Activated CD4-positive, alpha-beta T cell treated with anti-CD3 and anti-CD28 coated beads, Interleukin-2, amount 10 ng/mL, durations not matched to agents 24 days and 14 days (primary cell): ENCODE results near the gene SLC39A11. TPM values are rescaled to one million over a fixed set of nuclear protein-coding genes. Genes with fewer than 3 reads are reported as not detected.
"Not testable (repeated sequence)": the region's sequence is repeated elsewhere in the genome, so short reads cannot be mapped to it uniquely, and the experiment has no call there.

Source experiments
- DNase-seq: peaks from one replicate; pipeline ENCODE4 v3.0.0; 2022
- H3K27ac Mint-ChIP-seq: one replicate; pipeline ENCODE4 v1.8.0; 2022; ENCODE audit warnings: mild to moderate bottlenecking, mixed read lengths
- H3K27me3 Mint-ChIP-seq: one replicate; pipeline ENCODE4 v1.8.0; 2022; ENCODE audit warnings: mixed read lengths
- H3K36me3 Mint-ChIP-seq: one replicate; pipeline ENCODE4 v1.8.0; 2022; ENCODE audit warnings: low read depth, mild to moderate bottlenecking, mixed read lengths
- H3K4me1 Mint-ChIP-seq: one replicate; pipeline ENCODE4 v1.8.0; 2021; ENCODE audit warnings: mixed read lengths
- H3K4me3 Mint-ChIP-seq: one replicate; pipeline ENCODE4 v1.8.0; 2022; ENCODE audit warnings: mild to moderate bottlenecking, moderate library complexity, mixed read lengths
- H3K9me3 Mint-ChIP-seq: one replicate; pipeline ENCODE4 v1.8.0; 2021; ENCODE audit warnings: mixed read lengths
- intact Hi-C: fragments of 100-400 bp; cut with micrococcal nuclease; formaldehyde crosslinking; loops from one replicate; pipeline ENCODE4 v1.15.1; 2023
- total RNA-seq: library from RNA; stranded (reverse); gene quantifications from 2 replicates; pipeline ENCODE4 v1.2.3, GENCODE V29; 2022

The SLC39A11 gene
- total RNA-seq, 1 donor from 2014 or later, result 24.6 TPM

GRCh38 chr17:72651988-72652387 lies 440.5 kb downstream of the SLC39A11 start:
- Mint-ChIP-seq H3K9me3 (no peaks in the 10 kb centered on the region), H3K36me3 (no peaks in the 10 kb centered on the region), H3K27ac (no peak overlapping the region), H3K4me3 (no peak overlapping the region), H3K4me1 (no peaks in the 10 kb centered on the region), H3K27me3 (no peaks in the 10 kb centered on the region)
- intact Hi-C loops, result no loop called here
- DNase-seq, result no peak

DNA sequence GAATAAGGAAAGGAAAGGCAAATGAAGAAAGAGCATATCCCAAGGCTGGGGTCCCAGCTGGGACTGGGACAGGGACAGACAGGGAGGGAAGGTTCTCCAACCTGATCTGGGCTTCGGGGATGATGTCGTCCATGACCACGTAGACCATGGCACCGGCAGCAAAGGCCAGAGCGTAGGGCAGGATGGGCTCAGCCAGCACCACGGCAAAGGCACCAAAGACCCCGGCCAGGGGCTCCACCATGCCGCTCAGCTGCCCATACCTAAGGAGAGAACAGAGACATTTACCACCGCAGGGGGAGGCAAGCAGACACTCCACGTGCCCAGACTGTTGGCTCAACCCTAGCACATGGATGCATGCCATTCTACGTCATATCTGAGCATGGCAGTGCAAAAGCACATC lies 443.8 kb downstream of the SLC39A11 start:
- Mint-ChIP-seq H3K4me1 (no peaks in the 10 kb centered on the region), H3K27me3 (no peaks in the 10 kb centered on the region), H3K9me3 (no peaks in the 10 kb centered on the region), H3K4me3 (no peak overlapping the region), H3K36me3 (no peaks in the 10 kb centered on the region), H3K27ac (no peak overlapping the region)
- intact Hi-C loops, result no loop called here
- DNase-seq, result no peak

- Mint-ChIP-seq H3K27ac (no peak overlapping the region), H3K9me3 (no peaks in the 10 kb centered on the region)
- intact Hi-C loops, result no loop called here
Measured at GRCh38 chr17:72646176-72646575, 446.3 kb downstream of the SLC39A11 start.

DNA sequence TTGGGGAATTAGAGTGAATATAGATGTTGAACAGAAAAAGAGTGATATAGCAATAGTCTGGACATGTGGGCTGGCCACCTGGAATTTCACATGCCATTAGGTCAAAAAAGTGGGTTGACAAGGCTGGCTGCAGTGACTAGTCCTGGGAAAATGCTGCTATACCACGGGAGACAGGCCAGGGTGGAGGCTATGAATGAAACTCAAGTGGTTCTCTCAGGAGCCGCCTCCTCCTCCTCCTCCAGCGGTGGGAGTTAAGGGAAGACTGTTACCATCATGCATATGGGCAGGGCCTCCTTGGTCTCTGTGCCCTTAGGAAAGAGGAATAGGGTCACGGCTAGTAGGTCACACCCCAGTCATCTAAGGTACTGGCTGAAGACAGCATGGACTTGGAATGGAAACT lies 448.0 kb downstream of the SLC39A11 start:
- Mint-ChIP-seq H3K4me1 (no peaks in the 10 kb centered on the region), H3K36me3 (peaks cover 1% of the 10 kb centered on the region), H3K27me3 (peaks cover 5% of the 10 kb centered on the region), H3K4me3 (no peak overlapping the region), H3K9me3 (no peaks in the 10 kb centered on the region), H3K27ac (no peak overlapping the region)
- intact Hi-C loops, result no loop called here
- DNase-seq, result no peak

More at GRCh38 chr17:72646176-72646575, 446.3 kb downstream of the SLC39A11 start:
- Mint-ChIP-seq H3K4me3 (no peak overlapping the region), H3K27me3 (no peaks in the 10 kb centered on the region), H3K36me3 (peaks cover 1% of the 10 kb centered on the region), H3K4me1 (no peaks in the 10 kb centered on the region)
- DNase-seq, result no peak

DNA sequence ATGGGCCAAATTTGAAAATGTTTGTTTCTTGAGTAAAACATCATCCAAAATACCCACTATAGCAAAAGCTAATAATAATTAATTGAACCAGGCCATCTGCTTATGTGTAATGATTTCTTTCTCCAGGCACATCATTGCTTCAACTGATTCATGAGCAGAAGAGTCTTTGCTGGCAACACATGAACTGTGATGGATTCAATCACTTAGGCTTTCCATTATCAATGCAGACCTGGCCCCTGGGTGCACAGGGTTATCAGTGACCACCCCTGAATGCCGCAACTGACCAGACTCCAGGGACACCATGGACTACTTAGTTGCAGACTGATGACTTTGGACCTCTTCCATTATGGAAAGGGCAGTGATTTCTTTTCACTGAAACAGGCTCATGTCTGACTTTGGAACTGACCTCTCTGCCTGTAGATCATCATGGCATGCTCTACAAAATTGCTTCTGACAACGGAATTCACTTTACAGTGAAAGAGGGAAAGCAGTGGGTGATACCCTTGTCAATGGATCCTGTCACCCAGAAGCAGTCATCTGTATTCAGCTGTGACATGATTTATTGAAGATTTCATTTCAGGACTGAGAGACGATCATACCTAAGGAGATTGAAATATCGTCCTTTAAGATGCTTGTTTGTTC lies 448.8 kb downstream of the SLC39A11 start:
- intact Hi-C loops, result no loop called here
- peaks cover 1% of the 10 kb centered on the region for H3K36me3 Mint-ChIP-seq
- no peak overlapping the region for H3K4me3 Mint-ChIP-seq
- H3K4me1 Mint-ChIP-seq, result no peaks in the 10 kb centered on the region
- no peaks in the 10 kb centered on the region for H3K9me3 Mint-ChIP-seq
- H3K27ac Mint-ChIP-seq, result no peak overlapping the region
- no peak for DNase-seq
- H3K27me3 Mint-ChIP-seq, result peaks cover 8% of the 10 kb centered on the region

DNA sequence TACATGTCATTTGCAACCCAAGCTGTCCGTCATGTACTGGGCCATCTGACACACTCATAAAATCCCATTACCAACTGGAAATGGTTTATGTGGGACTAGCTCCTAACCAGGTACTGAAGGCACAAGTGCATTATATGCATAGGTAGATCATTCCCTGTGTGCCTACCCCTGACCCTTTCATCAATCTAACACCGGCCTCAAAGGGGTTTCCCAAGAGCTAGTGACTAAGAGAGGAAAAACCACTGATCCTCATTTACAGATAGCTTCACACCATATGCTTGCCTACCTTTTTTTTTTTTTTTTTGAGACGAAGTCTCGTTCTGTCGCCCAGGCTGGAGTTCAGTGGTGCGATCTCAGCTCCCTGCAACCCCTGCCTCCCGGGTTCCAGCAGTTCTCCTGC lies 449.8 kb downstream of the SLC39A11 start:
- peaks cover 11% of the 10 kb centered on the region for H3K27me3 Mint-ChIP-seq

GRCh38 chr17:72640415-72641165 lies 451.9 kb downstream of the SLC39A11 start:
- intact Hi-C loops, result no loop called here
- Mint-ChIP-seq H3K4me3 (no peak overlapping the region), H3K4me1 (no peaks in the 10 kb centered on the region), H3K36me3 (peaks cover 1% of the 10 kb centered on the region), H3K9me3 (no peaks in the 10 kb centered on the region), H3K27me3 (peaks cover 14% of the 10 kb centered on the region), H3K27ac (no peak overlapping the region)
- no peak for DNase-seq

More for the DNA sequence above, 449.8 kb downstream of the SLC39A11 start:
- Mint-ChIP-seq H3K9me3 (no peaks in the 10 kb centered on the region), H3K36me3 (peaks cover 1% of the 10 kb centered on the region), H3K4me3 (no peak overlapping the region), H3K4me1 (no peaks in the 10 kb centered on the region), H3K27ac (no peak overlapping the region)
- intact Hi-C loops, result no loop called here
- no peak for DNase-seq

GRCh38 chr17:72639711-72640110 lies 452.8 kb downstream of the SLC39A11 start:
- intact Hi-C loops, result no loop called here
- Mint-ChIP-seq H3K27me3 (peaks cover 14% of the 10 kb centered on the region), H3K36me3 (peaks cover 1% of the 10 kb centered on the region), H3K9me3 (no peaks in the 10 kb centered on the region), H3K27ac (no peak overlapping the region), H3K4me1 (peaks cover 6% of the 10 kb centered on the region), H3K4me3 (no peak overlapping the region)
- no peak for DNase-seq

- intact Hi-C loops, H3K4me3 Mint-ChIP-seq, H3K36me3 Mint-ChIP-seq, H3K27ac Mint-ChIP-seq, H3K9me3 Mint-ChIP-seq, DNase-seq: not testable (repeated sequence)
- Mint-ChIP-seq H3K4me1 (peaks cover 10% of the 10 kb centered on the region), H3K27me3 (peaks cover 14% of the 10 kb centered on the region)
Measured at GRCh38 chr17:72638932-72639331, 453.6 kb downstream of the SLC39A11 start.

DNA sequence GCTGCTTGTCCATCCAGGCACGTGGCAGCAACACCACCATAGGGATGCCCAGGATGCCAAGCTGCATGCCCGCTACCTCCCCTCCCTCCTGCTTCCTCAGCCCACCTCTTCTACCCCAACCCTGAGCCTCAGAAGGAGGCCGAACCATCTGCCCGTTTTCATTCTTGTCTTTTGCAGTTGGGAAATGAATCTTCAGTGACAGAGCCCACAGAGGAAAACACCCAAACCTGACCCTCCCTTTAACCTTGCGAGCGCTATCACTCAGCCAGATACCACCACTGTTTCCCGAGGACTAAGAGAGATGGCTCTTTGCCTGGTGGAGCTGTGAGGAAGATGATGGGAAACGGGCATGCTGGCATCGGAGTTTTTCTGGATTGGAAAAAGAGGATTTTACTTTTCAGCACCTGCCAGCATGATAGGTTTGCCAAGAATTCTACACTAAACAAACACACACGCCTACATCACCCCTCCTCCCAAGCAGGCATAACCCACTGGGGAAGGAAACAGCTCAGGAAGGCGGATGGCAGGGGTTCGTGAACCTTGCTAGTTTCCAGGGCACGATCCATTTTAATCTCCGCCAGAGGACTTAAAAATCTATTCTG lies 457.4 kb downstream of the SLC39A11 start:
- Mint-ChIP-seq H3K9me3 (no peaks in the 10 kb centered on the region), H3K27me3 (peaks cover 10% of the 10 kb centered on the region), H3K27ac (no peak overlapping the region), H3K4me1 (peaks cover 10% of the 10 kb centered on the region), H3K36me3 (no peaks in the 10 kb centered on the region), H3K4me3 (peak overlapping the region; percentile 0)
- no peak for DNase-seq
- intact Hi-C loops, result no loop called here

DNA sequence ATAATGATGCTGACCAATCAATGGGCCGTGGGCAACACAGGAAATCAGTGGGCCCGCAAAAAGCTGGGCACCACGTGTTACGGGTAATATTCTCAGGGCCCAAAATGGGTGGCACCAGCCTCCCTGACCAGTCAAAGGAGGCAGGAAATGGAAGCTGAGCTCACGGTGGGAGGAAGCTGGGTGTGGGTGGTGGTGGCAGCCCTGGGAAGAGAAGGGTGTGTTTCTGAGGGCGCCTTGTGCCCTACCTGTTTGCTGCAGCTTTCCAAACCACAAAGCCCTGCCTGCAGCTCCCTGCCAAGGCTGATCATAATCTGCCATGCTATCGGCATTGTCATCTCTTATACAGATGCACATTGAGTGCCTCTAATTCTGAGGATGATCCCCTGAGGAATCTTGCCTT lies 457.9 kb downstream of the SLC39A11 start:
- no peaks in the 10 kb centered on the region for H3K9me3 Mint-ChIP-seq
- H3K27me3 Mint-ChIP-seq, result peaks cover 10% of the 10 kb centered on the region
- intact Hi-C loops, result no loop called here
- no peak overlapping the region for H3K27ac Mint-ChIP-seq
- DNase-seq, result no peak
- peaks cover 10% of the 10 kb centered on the region for H3K4me1 Mint-ChIP-seq
- H3K4me3 Mint-ChIP-seq, result no peak overlapping the region
- no peaks in the 10 kb centered on the region for H3K36me3 Mint-ChIP-seq

- H3K27me3 Mint-ChIP-seq, result peaks cover 17% of the 10 kb centered on the region
Measured at GRCh38 chr17:72631949-72632684, 460.4 kb downstream of the SLC39A11 start.

GRCh38 chr17:72631568-72631948 lies 460.9 kb downstream of the SLC39A11 start:
- no peaks in the 10 kb centered on the region for H3K36me3 Mint-ChIP-seq
- peaks cover 10% of the 10 kb centered on the region for H3K9me3 Mint-ChIP-seq
- DNase-seq, result no peak
- intact Hi-C loops, result no loop called here
- H3K27ac Mint-ChIP-seq, result no peak overlapping the region
- no peak overlapping the region for H3K4me3 Mint-ChIP-seq
- peaks cover 14% of the 10 kb centered on the region for H3K27me3 Mint-ChIP-seq
- H3K4me1 Mint-ChIP-seq, result peaks cover 10% of the 10 kb centered on the region

More at GRCh38 chr17:72631949-72632684, 460.4 kb downstream of the SLC39A11 start:
- intact Hi-C loops, result no loop called here
- H3K27ac Mint-ChIP-seq, result no peak overlapping the region
- H3K4me3 Mint-ChIP-seq, result no peak overlapping the region
- peaks cover 10% of the 10 kb centered on the region for H3K9me3 Mint-ChIP-seq
- H3K4me1 Mint-ChIP-seq, result peaks cover 10% of the 10 kb centered on the region
- no peak for DNase-seq
- no peaks in the 10 kb centered on the region for H3K36me3 Mint-ChIP-seq

GRCh38 chr17:72624652-72625051 lies 467.8 kb downstream of the SLC39A11 start:
- H3K27me3 Mint-ChIP-seq, result peaks cover 45% of the 10 kb centered on the region
- intact Hi-C loops, result no loop called here

More at GRCh38 chr17:72624652-72625051, 467.8 kb downstream of the SLC39A11 start:
- Mint-ChIP-seq H3K9me3 (peaks cover 16% of the 10 kb centered on the region), H3K4me1 (no peaks in the 10 kb centered on the region), H3K27ac (no peak overlapping the region), H3K4me3 (no peak overlapping the region), H3K36me3 (no peaks in the 10 kb centered on the region)
- DNase-seq, result no peak
